IgD-negative memory B cell (primary cell): Measurements from ENCODE around the gene NDRG3. TPM values are rescaled to one million over a fixed set of nuclear protein-coding genes. Genes with fewer than 3 reads are reported as not detected.

Experiments used
- H3K27ac Mint-ChIP-seq, 3 donors: one replicate each; pipeline ENCODE4 v1.8.0; 2020 to 2022; ENCODE audit warnings: mild to moderate bottlenecking in 3 of 3, mixed read lengths in 3 of 3, moderate library complexity in 1 of 3
- H3K27me3 Mint-ChIP-seq: one replicate; pipeline ENCODE4 v1.8.0; 2021; ENCODE audit warnings: mixed read lengths
- H3K36me3 Mint-ChIP-seq: one replicate; pipeline ENCODE4 v1.8.0; 2020; ENCODE audit warnings: mild to moderate bottlenecking, mixed read lengths
- H3K4me1 Mint-ChIP-seq, 3 donors: one replicate each; pipeline ENCODE4 v1.8.0; 2020 to 2022; ENCODE audit warnings: mixed read lengths in 3 of 3, mild to moderate bottlenecking in 1 of 3
- H3K4me3 Mint-ChIP-seq, 4 donors: one replicate each; pipeline ENCODE4 v1.8.0; 2020 to 2022; ENCODE audit warnings: mild to moderate bottlenecking in 4 of 4, mixed read lengths in 4 of 4, moderate library complexity in 3 of 4
- H3K9me3 Mint-ChIP-seq, 3 donors: one replicate each; pipeline ENCODE4 v1.8.0; 2020 to 2021; ENCODE audit warnings: mixed read lengths in 3 of 3, mild to moderate bottlenecking in 1 of 3
- polyA plus RNA-seq: library from polyadenylated mRNA; unstranded; fragments of 300-500 nt; fragmentation: Illumina TruSeq; gene quantifications from one replicate; pipeline ENCODE4 v1.2.3, GENCODE V29; 2021

NDRG3 gene
- polyA plus RNA-seq, 1 donor from 2014 or later, result 35.4 TPM

GRCh38 chr20:36775196-36775595, 29.3 kb upstream of the NDRG3 start:
- Mint-ChIP-seq H3K27ac (peak overlapping the region in 2 of 3 donors; percentile 76 to 99), H3K27me3 (peaks cover 2% of the 10 kb centered on the region), H3K4me3 (peak overlapping the region; percentile 60 to 98 (median 88)), H3K36me3 (no peaks in the 10 kb centered on the region), H3K9me3 (no peaks in the 10 kb centered on the region), H3K4me1 (peaks cover 16 to 33% (median 17%) of the 10 kb centered on the region in 3 donors)

GRCh38 chr20:36773597-36774390, 27.9 kb upstream of the NDRG3 start, which contains the start of gene DSN1:
DSN1 (minus strand) TSS chr20:36773763; CDS start chr20:36771458, 2,305 bp downstream.
- H3K27ac Mint-ChIP-seq, result peak within 1 kb of the TSS; percentile 86 to 100 (median 99)
- H3K4me3 Mint-ChIP-seq, result peak within 1 kb of the TSS; percentile 90 to 99 (median 98)
- no peaks in the 10 kb centered on the region for H3K36me3 Mint-ChIP-seq
- no peaks in the 10 kb centered on the region for H3K9me3 Mint-ChIP-seq
- peaks cover 13 to 39% (median 23%) of the 10 kb centered on the region in 3 donors for H3K4me1 Mint-ChIP-seq
- H3K27me3 Mint-ChIP-seq, result peaks cover 2% of the 10 kb centered on the region

GRCh38 chr20:36773107-36773596, 27.3 kb upstream of the NDRG3 start:
- Mint-ChIP-seq H3K4me1 (peaks cover 13 to 41% (median 24%) of the 10 kb centered on the region in 3 donors), H3K27ac (peak overlapping the region; percentile 86 to 100 (median 99)), H3K9me3 (no peaks in the 10 kb centered on the region), H3K36me3 (no peaks in the 10 kb centered on the region), H3K27me3 (peaks cover 2% of the 10 kb centered on the region), H3K4me3 (peak overlapping the region; percentile 90 to 99 (median 98))

GRCh38 chr20:36770680-36771079, 24.8 kb upstream of the NDRG3 start:
- Mint-ChIP-seq H3K4me1 (peaks cover 13 to 37% (median 20%) of the 10 kb centered on the region in 3 donors), H3K27ac (peak overlapping the region in 1 of 3 donors; percentile 14), H3K4me3 (peak overlapping the region in 1 of 4 donors; percentile 68), H3K36me3 (no peaks in the 10 kb centered on the region), H3K27me3 (peaks cover 2% of the 10 kb centered on the region), H3K9me3 (no peaks in the 10 kb centered on the region)

- H3K4me1 Mint-ChIP-seq, result peaks cover 13 to 26% (median 20%) of the 10 kb centered on the region in 3 donors
- peak overlapping the region in 1 of 4 donors; percentile 49 for H3K4me3 Mint-ChIP-seq
- no peaks in the 10 kb centered on the region for H3K36me3 Mint-ChIP-seq
- peaks cover 2% of the 10 kb centered on the region for H3K27me3 Mint-ChIP-seq
- H3K27ac Mint-ChIP-seq, result no peak overlapping the region
- H3K9me3 Mint-ChIP-seq, result no peaks in the 10 kb centered on the region
Observed at GRCh38 chr20:36768768-36769430, 23.0 kb upstream of the NDRG3 start.

GRCh38 chr20:36761125-36761524, 15.2 kb upstream of the NDRG3 start:
- Mint-ChIP-seq H3K4me1 (peaks cover 13 to 18% (median 14%) of the 10 kb centered on the region in 3 donors), H3K36me3 (peaks cover 6% of the 10 kb centered on the region), H3K9me3 (no peaks in the 10 kb centered on the region), H3K27me3 (peaks cover 2% of the 10 kb centered on the region), H3K4me3 (no peak overlapping the region), H3K27ac (no peak overlapping the region)

GRCh38 chr20:36760647-36761046, 14.8 kb upstream of the NDRG3 start:
- peak overlapping the region in 1 of 3 donors; percentile 35 for H3K27ac Mint-ChIP-seq

GRCh38 chr20:36758276-36758675, 12.4 kb upstream of the NDRG3 start:
- Mint-ChIP-seq H3K27me3 (peaks cover 2% of the 10 kb centered on the region), H3K4me1 (peaks cover 19 to 21% (median 21%) of the 10 kb centered on the region in 3 donors), H3K4me3 (peak overlapping the region in 1 of 4 donors; percentile 96), H3K36me3 (peaks cover 9% of the 10 kb centered on the region), H3K27ac (peak overlapping the region in 1 of 3 donors; percentile 87), H3K9me3 (no peaks in the 10 kb centered on the region)

More at GRCh38 chr20:36760647-36761046, 14.8 kb upstream of the NDRG3 start:
- Mint-ChIP-seq H3K27me3 (peaks cover 2% of the 10 kb centered on the region), H3K4me3 (no peak overlapping the region), H3K36me3 (peaks cover 6% of the 10 kb centered on the region), H3K9me3 (no peaks in the 10 kb centered on the region), H3K4me1 (peaks cover 13 to 18% (median 14%) of the 10 kb centered on the region in 3 donors)

- Mint-ChIP-seq H3K27me3 (peaks cover 2% of the 10 kb centered on the region), H3K9me3 (no peaks in the 10 kb centered on the region), H3K27ac (peak overlapping the region; percentile 40 to 73 (median 63)), H3K4me1 (peaks cover 19 to 21% (median 21%) of the 10 kb centered on the region in 3 donors), H3K36me3 (peaks cover 7% of the 10 kb centered on the region), H3K4me3 (peak overlapping the region in 2 of 4 donors; percentile 10 to 13)
Observed at GRCh38 chr20:36756496-36756895, 10.6 kb upstream of the NDRG3 start.

GRCh38 chr20:36754656-36755222, 8.8 kb upstream of the NDRG3 start:
- H3K4me3 Mint-ChIP-seq, result peak overlapping the region in 1 of 4 donors; percentile 38
- peak overlapping the region in 1 of 3 donors; percentile 37 for H3K27ac Mint-ChIP-seq
- peaks cover 9% of the 10 kb centered on the region for H3K36me3 Mint-ChIP-seq
- peaks cover 19 to 21% (median 21%) of the 10 kb centered on the region in 3 donors for H3K4me1 Mint-ChIP-seq
- H3K27me3 Mint-ChIP-seq, result peaks cover 2% of the 10 kb centered on the region
- H3K9me3 Mint-ChIP-seq, result no peaks in the 10 kb centered on the region

GRCh38 chr20:36752582-36752981, 6.7 kb upstream of the NDRG3 start:
- Mint-ChIP-seq H3K27me3 (peaks cover 2% of the 10 kb centered on the region), H3K9me3 (no peaks in the 10 kb centered on the region), H3K4me1 (peaks cover 13 to 17% (median 15%) of the 10 kb centered on the region in 3 donors), H3K4me3 (no peak overlapping the region), H3K27ac (no peak overlapping the region), H3K36me3 (peaks cover 8% of the 10 kb centered on the region)

GRCh38 chr20:36745234-36745926, 510 bp downstream of the NDRG3 start:
- H3K4me1 Mint-ChIP-seq, result peaks cover 11 to 22% (median 11%) of the 10 kb centered on the region in 3 donors
- H3K27ac Mint-ChIP-seq, result peak overlapping the region; percentile 10 to 78 (median 67)
- H3K36me3 Mint-ChIP-seq, result no peaks in the 10 kb centered on the region
- H3K9me3 Mint-ChIP-seq, result no peaks in the 10 kb centered on the region
- no peaks in the 10 kb centered on the region for H3K27me3 Mint-ChIP-seq
- peak overlapping the region; percentile 89 to 97 (median 95) for H3K4me3 Mint-ChIP-seq

- H3K9me3 Mint-ChIP-seq, result no peaks in the 10 kb centered on the region
Observed at GRCh38 chr20:36744764-36745191, 1.1 kb downstream of the NDRG3 start.

GRCh38 chr20:36744243-36744642, 1.6 kb downstream of the NDRG3 start:
- no peaks in the 10 kb centered on the region for H3K9me3 Mint-ChIP-seq
- peak overlapping the region; percentile 41 to 85 (median 84) for H3K27ac Mint-ChIP-seq
- H3K36me3 Mint-ChIP-seq, result no peaks in the 10 kb centered on the region
- H3K4me1 Mint-ChIP-seq, result peaks cover 11 to 22% (median 11%) of the 10 kb centered on the region in 3 donors
- H3K27me3 Mint-ChIP-seq, result no peaks in the 10 kb centered on the region
- peak overlapping the region; percentile 70 to 97 (median 79) for H3K4me3 Mint-ChIP-seq

More at GRCh38 chr20:36744764-36745191, 1.1 kb downstream of the NDRG3 start:
- H3K36me3 Mint-ChIP-seq, result no peaks in the 10 kb centered on the region
- H3K4me3 Mint-ChIP-seq, result peak overlapping the region; percentile 89 to 97 (median 95)
- no peaks in the 10 kb centered on the region for H3K27me3 Mint-ChIP-seq
- H3K4me1 Mint-ChIP-seq, result peaks cover 11 to 22% (median 11%) of the 10 kb centered on the region in 3 donors
- H3K27ac Mint-ChIP-seq, result peak overlapping the region in 2 of 3 donors; percentile 10 to 85
